MM.1S (cell line): ENCODE data around the gene YIPF7.

Experiments
- CTCF ChIP-seq: fragments of 300-600 bp; sonication (generic); IDR thresholded peaks from 2 replicates; pipeline ENCODE4 v1.5.1; 2016; ENCODE audit warnings: antibody characterized with exemption, low read length, mixed read lengths
- EZH2 ChIP-seq: fragments of 300-600 bp; sonication (generic); optimal IDR thresholded peaks from 2 replicates; pipeline ENCODE3; 2017; ENCODE audit warnings: low read depth, mild to moderate bottlenecking, antibody characterized with exemption, low read length, mixed read lengths
- EZH2phosphoT487 ChIP-seq: fragments of 300-600 bp; sonication (generic); IDR thresholded peaks from 2 replicates; pipeline ENCODE4 v1.6.1; 2018; ENCODE audit warnings: antibody characterized with exemption, low read length

GRCh38 chr4:44684648-44685047 lies 33.2 kb upstream of the YIPF7 start:
- TF ChIP-seq CTCF (no peak), EZH2 (no peak), EZH2phosphoT487 (no peak)
